Measurements from ENCODE around the gene HLA-DRB5. TPM values are rescaled to one million over a fixed set of nuclear protein-coding genes. Genes with fewer than 3 reads are reported as not detected.

HLA-DRB5 gene
- not detected in 2 replicates for total RNA-seq (2012; rRNA removed)
- polyA plus RNA-seq (2012; rRNA removed): not detected in 2 replicates
- not detected in 2 replicates for polyA plus RNA-seq (2012; cell fraction: cytosol; rRNA removed)
- polyA plus RNA-seq (2012; cell fraction: nucleus; rRNA removed; ENCODE audit: low replicate concordance): not detected in 2 replicates
- not detected for Bru-seq, nascent RNA
- BruChase-seq, experiment 1, labeled RNA remaining after a 6-hour chase: percentile 6 among the genes with signal in this experiment
- BruChase-seq, experiment 2, labeled RNA remaining after a 2-hour chase: not detected
- long read RNA-seq: 0 reads

- ChIA-PET POLR2A (ENCODE audit: unreplicated experiment) (no interaction called here), CTCF (no interaction called here)
- H3K18ac ChIP-seq (ENCODE audit: low read depth, low read length): no peak within 1 kb of the TSS
- no peak within 1 kb of the TSS for H3K14ac ChIP-seq (replicated peaks; ENCODE audit: low read depth, low read length)
- no peak within 1 kb of the TSS for H4K8ac ChIP-seq (ENCODE audit: low read depth in 2 of 2, low read length in 2 of 2)
- no peak within 1 kb of the TSS for H3K27ac ChIP-seq (ENCODE audit: insufficient read depth, low read length)
- intact Hi-C loops (cut with micrococcal nuclease) (no loop called here), in situ Hi-C loops (cut with MboI; ENCODE audit: low sequenced_read_pairs) (loop anchor here (10.0 kb wide), 1 partner anchor 55 kb away; the partner anchor contains the start of gene HLA-DRB1), dilution Hi-C loops (cut with HindIII; ENCODE audit: low sequenced_read_pairs, unreplicated experiment) (no loop called here)
- no peaks in the 10 kb centered on the region for H3K9me1 ChIP-seq (ENCODE audit: insufficient read depth, low read length)
- H3K56ac ChIP-seq (ENCODE audit: extremely low read depth, insufficient read depth, low read length): no peak within 1 kb of the TSS
- no peak within 1 kb of the TSS for H2BK5ac ChIP-seq (ENCODE audit: low read depth, low read length, poor library complexity, severe bottlenecking)
- H2AK5ac ChIP-seq (ENCODE audit: low read depth, low read length): no peak within 1 kb of the TSS
- H2BK120ac ChIP-seq (ENCODE audit: low read depth, low read length): no peak within 1 kb of the TSS
- no peaks in the 10 kb centered on the region for H4K20me1 ChIP-seq (ENCODE audit: insufficient read depth, low read length)
- no peak within 1 kb of the TSS for H3K9ac ChIP-seq (ENCODE audit: low read depth, low read length)
- H4K5ac ChIP-seq (ENCODE audit: low read depth, low read length): no peak within 1 kb of the TSS
- no peaks in the 10 kb centered on the region for H3K4me1 ChIP-seq (ENCODE audit: control insufficient read depth, insufficient read depth, low read length)
- no TSS peak for BruUV-seq (replicated peaks)
- no CpG with 5 or more reads among the region's 4 CpGs for WGBS, 2 experiments (ENCODE audit: extremely low coverage in 2 of 2, insufficient read length in 1 of 2)
- TF ChIP-seq RFX5 (IDR thresholded peaks at IDR 0.05; ENCODE audit: low read depth, low read length) (peak; percentile 72), POLR2A (IDR thresholded peaks at IDR 0.05; ENCODE audit: low read depth, low read length) (no peak)
- H3K9me3 ChIP-seq (ENCODE audit: control insufficient read depth, insufficient read depth, low read length): no peaks in the 10 kb centered on the region
- H2BK20ac ChIP-seq (ENCODE audit: low read depth, low read length): no peak within 1 kb of the TSS
- H3K4ac ChIP-seq (ENCODE audit: low read depth, low read length): no peak within 1 kb of the TSS
- H2AK9ac ChIP-seq (replicated peaks; ENCODE audit: low read depth, low read length, poor library complexity): no peak within 1 kb of the TSS
- H3K27me3 ChIP-seq (ENCODE audit: control insufficient read depth, insufficient read depth, low read length): no peaks in the 10 kb centered on the region
- H2AFZ ChIP-seq (replicated peaks; ENCODE audit: low read length, poor library complexity): no peak within 1 kb of the TSS
- no peak within 1 kb of the TSS for H3K23ac ChIP-seq (ENCODE audit: low read depth, low read length)
- H3K4me2 ChIP-seq (ENCODE audit: low read depth, low read length): no peak within 1 kb of the TSS
- no peaks in the 10 kb centered on the region for H3K36me3 ChIP-seq (ENCODE audit: control insufficient read depth, insufficient read depth, low read length)
- no peak within 1 kb of the TSS for H3K4me3 ChIP-seq (ENCODE audit: insufficient read depth, low read depth, low read length)
- ATAC-seq (ENCODE audit: low read depth) (peak; percentile 27; the same call in 1 of the 2 replicates), DNase-seq (no peak)
- H4K91ac ChIP-seq (ENCODE audit: insufficient read depth, low read depth, low read length): no peak within 1 kb of the TSS
- H2BK15ac ChIP-seq (ENCODE audit: low read depth, low read length): no peak within 1 kb of the TSS
- no peaks in the 10 kb centered on the region for H3K79me1 ChIP-seq (ENCODE audit: low read depth in 1 of 2, low read length in 2 of 2)
Observed at GRCh38 chr6:32529697-32530430, at the start of gene HLA-DRB5. Gene HLA-DRB5 (minus strand): TSS chr6:32530287. CDS start chr6:32530224, 63 bp downstream.

Measured in IMR-90 (cell line).